Right renal pelvis (tissue), 4 donors: ENCODE measurements around the gene HEPN1. TPM values are rescaled to one million over a fixed set of nuclear protein-coding genes. Genes with fewer than 3 reads are reported as not detected.

Experiments
- polyA plus RNA-seq, 4 donors: library from polyadenylated mRNA; unstranded; fragments of 120-200 nt; gene quantifications; one replicate each; pipeline ENCODE4 v1.2.1, GENCODE V29; 2013; ENCODE audit not compliant: insufficient read length in 4 of 4

The HEPN1 gene
- polyA plus RNA-seq, 4 donors: 1.1 to 1.3 (median 1.3) TPM

Other genes starting within 250 kb of the HEPN1 start
- 10 to 100 TPM; 32.1 to 36.4 (median 35.9) TPM for gene SIAE, start 245.5 kb upstream of the HEPN1 start, polyA plus RNA-seq
- 10 to 100 TPM; 19.4 to 22.7 (median 20.2) TPM for gene SPA17, start 245.3 kb upstream of the HEPN1 start, polyA plus RNA-seq
- gene NRGN, start 179.3 kb upstream of the HEPN1 start, polyA plus RNA-seq: 10 to 100 TPM; 15.7 to 29.3 (median 22.8) TPM
- 10 to 100 TPM in 2 of 4 donors, 1 to 10 TPM in 2; 5.2 to 17.1 (median 11.2) TPM for gene VSIG2, start 167.0 kb upstream of the HEPN1 start, polyA plus RNA-seq
- 10 to 100 TPM; 74.9 to 87.0 (median 81.8) TPM for gene ESAM, start 157.0 kb upstream of the HEPN1 start, polyA plus RNA-seq
- 10 to 100 TPM; 25.4 to 39.9 (median 27.5) TPM for gene MSANTD2, start 118.8 kb upstream of the HEPN1 start, polyA plus RNA-seq
- gene ROBO3, start 53.8 kb upstream of the HEPN1 start, polyA plus RNA-seq: 10 to 100 TPM; 22.7 to 29.2 (median 24.9) TPM
- gene ROBO4, start 21.4 kb upstream of the HEPN1 start, polyA plus RNA-seq: 10 to 100 TPM; 18.3 to 23.1 (median 20.7) TPM
- 1 to 10 TPM; 1.9 to 3.2 (median 2.1) TPM for gene HEPACAM, start 16.8 kb downstream of the HEPN1 start, polyA plus RNA-seq
- gene CCDC15, start 35.0 kb downstream of the HEPN1 start, polyA plus RNA-seq: 1 to 10 TPM; 3.3 to 4.0 (median 3.7) TPM
- gene SLC37A2, start 144.1 kb downstream of the HEPN1 start, polyA plus RNA-seq: 1 to 10 TPM; 1.6 to 2.3 (median 1.8) TPM
- 10 to 100 TPM; 49.1 to 57.3 (median 51.5) TPM for gene TMEM218, start 192.4 kb downstream of the HEPN1 start, polyA plus RNA-seq
- 10 to 100 TPM; 13.2 to 14.5 (median 13.4) TPM for gene PKNOX2, start 245.5 kb downstream of the HEPN1 start, polyA plus RNA-seq